Urinary bladder (tissue), 4 donors: ENCODE results near the gene NOC2L. TPM values are rescaled to one million over a fixed set of nuclear protein-coding genes. Genes with fewer than 3 reads are reported as not detected.

Source experiments
- DNase-seq: peaks from one replicate; pipeline ENCODE4 v3.0.0-alpha.2; 2015; ENCODE audit errors: extremely low spot score
- H3K27ac ChIP-seq: one replicate; pipeline ENCODE4 v1.5.1; 2013; ENCODE audit warnings: low read depth, mild to moderate bottlenecking, moderate library complexity
- H3K36me3 ChIP-seq: one replicate; pipeline ENCODE4 v1.6.1; 2013; ENCODE audit warnings: mild to moderate bottlenecking, moderate library complexity; ENCODE audit not compliant: insufficient read depth
- H3K4me1 ChIP-seq: one replicate; pipeline ENCODE4 v1.6.1; 2013; ENCODE audit warnings: mild to moderate bottlenecking, moderate library complexity; ENCODE audit not compliant: insufficient read depth
- H3K4me3 ChIP-seq: one replicate; pipeline ENCODE4 v1.5.1; 2013; ENCODE audit warnings: low read depth, low read length
- WGBS: extraction: QIAGEN DNeasy Blood & Tissue Kit; methylation state at CpG from one replicate; pipeline ENCODE4 v1.1.7; 2013; 5-methylcytosine and 5-hydroxymethylcytosine counted together
- polyA plus RNA-seq: library from polyadenylated mRNA; stranded (reverse); fragments of 200-250 nt; gene quantifications from one replicate; pipeline ENCODE4 v1.2.3, GENCODE V29; 2013
- total RNA-seq: library from RNA; depleted of rRNA; stranded (reverse); fragments of >200 nt; gene quantifications from one replicate; pipeline ENCODE4 v1.2.3, GENCODE V29; 2014
- donor health status: healthy with polysubstance abuse.
- donor health status: healthy.

The NOC2L gene
- total and polyA plus RNA-seq, 2 donors: 27.1 to 59.5 TPM

- 81% methylated on average over 21 of the region's 21 CpGs for WGBS
- no peak for DNase-seq
Measured at GRCh38 chr1:914131-914890, 44.7 kb downstream of the NOC2L start.

DNA sequence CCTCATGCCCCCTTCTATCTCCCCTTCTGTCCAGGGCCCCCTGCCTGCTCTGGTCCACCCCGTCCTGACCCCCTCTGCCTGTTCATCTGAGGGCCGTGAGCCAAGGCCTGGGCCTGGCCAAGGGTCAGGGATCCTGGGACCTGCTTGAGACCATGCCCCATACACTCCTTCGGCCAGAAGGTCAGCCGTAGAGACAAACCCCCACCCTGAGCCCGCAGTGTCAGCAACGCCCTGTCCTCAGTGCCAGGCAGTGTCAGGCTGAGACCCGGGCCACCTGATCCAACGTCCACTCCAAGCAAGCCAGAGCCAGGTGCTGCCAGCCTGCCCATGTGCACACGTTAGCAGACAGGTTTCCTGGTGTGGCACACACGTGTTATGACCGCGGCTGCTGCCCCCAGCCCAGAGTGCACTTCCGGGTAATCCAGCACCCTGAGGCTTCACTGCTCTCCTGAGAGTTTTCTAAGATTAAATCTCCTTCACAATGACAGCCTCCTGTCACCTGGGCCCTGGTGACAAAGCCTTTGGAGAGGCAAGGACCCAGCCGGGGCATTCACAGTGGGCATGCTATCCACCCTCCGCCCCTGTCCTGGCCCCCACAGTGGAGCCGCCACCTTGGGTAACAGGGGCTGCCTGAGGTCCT is 45.4 kb downstream of the NOC2L start:
- Histone ChIP-seq H3K4me3 (no peak overlapping the region), H3K4me1 (peaks cover 2% of the 10 kb centered on the region), H3K36me3 (no peaks in the 10 kb centered on the region), H3K27ac (no peak overlapping the region)
- WGBS: 78% methylated on average over 16 of the region's 16 CpGs
- DNase-seq: no peak

More at GRCh38 chr1:914131-914890, 44.7 kb downstream of the NOC2L start:
- Histone ChIP-seq H3K36me3 (no peaks in the 10 kb centered on the region), H3K27ac (no peak overlapping the region), H3K4me1 (peaks cover 2% of the 10 kb centered on the region), H3K4me3 (no peak overlapping the region)

DNA sequence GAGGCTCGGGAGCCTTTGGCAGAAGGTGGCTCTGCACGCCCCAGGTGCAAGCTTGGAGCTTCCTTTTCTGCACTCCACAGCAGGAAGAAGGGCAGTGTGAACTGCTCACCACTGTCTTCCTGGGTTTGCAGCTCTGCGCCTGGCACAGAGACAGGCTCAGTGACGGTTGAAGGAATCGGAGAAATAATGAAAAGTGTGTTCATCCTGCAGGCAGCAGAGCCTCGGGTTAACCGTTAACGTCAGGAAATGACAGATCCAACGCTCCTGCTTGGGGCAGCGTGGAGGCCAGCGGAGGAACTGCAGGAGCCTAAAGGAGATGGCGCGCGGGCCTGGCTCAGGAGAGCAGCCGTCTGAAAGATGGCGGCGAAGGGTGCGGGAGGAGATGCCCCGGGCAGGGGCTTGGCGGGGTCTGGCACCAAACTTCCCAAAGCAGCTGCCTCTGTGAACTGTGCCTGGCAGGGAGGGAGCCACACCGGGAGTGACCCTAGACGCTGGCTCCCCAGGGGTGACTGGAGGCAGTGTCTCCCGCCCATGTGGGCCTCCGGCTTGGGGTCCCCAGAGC is 46.2 kb downstream of the NOC2L start:
- 68% methylated on average over 24 of the region's 24 CpGs for WGBS
- no peak for DNase-seq
- Histone ChIP-seq H3K36me3 (no peaks in the 10 kb centered on the region), H3K4me1 (peaks cover 2% of the 10 kb centered on the region), H3K27ac (no peak overlapping the region), H3K4me3 (no peak overlapping the region)

- DNase-seq: no peak
- 73% methylated on average over 15 of the region's 15 CpGs for WGBS
- Histone ChIP-seq H3K4me3 (no peak overlapping the region), H3K4me1 (peaks cover 2% of the 10 kb centered on the region), H3K36me3 (no peaks in the 10 kb centered on the region), H3K27ac (no peak overlapping the region)
Measured at GRCh38 chr1:911875-912739, 46.9 kb downstream of the NOC2L start.

GRCh38 chr1:910881-911721 is 48.0 kb downstream of the NOC2L start:
- Histone ChIP-seq H3K27ac (no peak overlapping the region), H3K4me3 (no peak overlapping the region), H3K4me1 (peaks cover 2% of the 10 kb centered on the region), H3K36me3 (no peaks in the 10 kb centered on the region)
- 71% methylated on average over 25 of the region's 25 CpGs for WGBS
- no peak for DNase-seq

DNA sequence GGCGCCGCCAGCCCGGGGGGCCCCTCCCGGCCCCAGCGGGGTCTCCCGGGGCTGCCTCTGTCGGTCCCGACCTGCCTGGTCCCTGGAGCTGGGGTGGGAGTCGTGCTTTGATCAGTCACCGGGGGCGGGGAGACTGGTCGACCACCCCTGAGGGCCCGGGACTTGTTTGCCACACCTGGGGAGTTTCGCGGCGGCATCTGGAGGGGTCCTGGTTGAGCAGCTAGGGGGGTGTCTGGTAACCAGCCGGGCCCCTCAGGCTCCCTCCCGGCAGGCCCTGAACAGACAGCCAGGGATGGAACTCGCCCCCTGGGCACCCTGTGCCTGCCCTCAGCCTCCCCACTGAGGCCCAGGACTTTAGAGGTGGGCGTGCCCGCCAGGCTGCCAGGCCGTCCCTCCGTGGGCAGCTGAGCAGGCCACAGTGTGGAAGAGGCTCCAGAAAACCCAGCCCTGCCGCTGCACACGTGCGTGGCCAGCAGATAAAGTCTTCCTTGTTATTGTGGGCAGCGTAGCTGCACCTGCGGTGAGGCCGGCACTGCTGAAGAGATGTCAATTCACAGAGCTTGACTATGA is 48.7 kb downstream of the NOC2L start:
- Histone ChIP-seq H3K4me1 (peaks cover 2% of the 10 kb centered on the region), H3K36me3 (no peaks in the 10 kb centered on the region), H3K27ac (no peak overlapping the region), H3K4me3 (peak overlapping the region; percentile 14)
- WGBS: 28% methylated on average over 29 of the region's 29 CpGs
- no peak for DNase-seq

DNA sequence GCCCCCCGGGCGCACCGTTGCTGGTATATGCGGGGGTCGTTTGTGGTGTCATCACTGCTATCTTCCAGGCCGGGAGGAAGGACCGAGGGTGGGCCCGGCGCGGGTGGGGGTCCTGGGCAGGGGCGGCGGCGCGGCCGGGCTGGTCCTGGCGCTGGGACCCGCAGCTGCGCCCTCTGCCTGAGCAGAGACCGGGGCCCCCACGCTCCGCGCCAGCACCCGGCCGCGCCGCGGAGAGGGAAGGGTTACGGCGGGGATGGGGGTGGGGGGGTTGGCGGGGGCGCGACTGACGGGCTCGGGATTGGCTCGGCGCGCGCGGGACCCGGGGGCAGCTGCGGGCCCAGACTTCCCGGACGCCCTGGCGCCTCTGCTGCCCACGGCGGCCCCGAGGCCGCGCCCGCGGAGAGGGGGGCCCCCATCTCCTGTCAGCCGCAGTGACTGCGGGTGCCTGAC is 49.2 kb downstream of the NOC2L start:
- no peak for DNase-seq

DNA sequence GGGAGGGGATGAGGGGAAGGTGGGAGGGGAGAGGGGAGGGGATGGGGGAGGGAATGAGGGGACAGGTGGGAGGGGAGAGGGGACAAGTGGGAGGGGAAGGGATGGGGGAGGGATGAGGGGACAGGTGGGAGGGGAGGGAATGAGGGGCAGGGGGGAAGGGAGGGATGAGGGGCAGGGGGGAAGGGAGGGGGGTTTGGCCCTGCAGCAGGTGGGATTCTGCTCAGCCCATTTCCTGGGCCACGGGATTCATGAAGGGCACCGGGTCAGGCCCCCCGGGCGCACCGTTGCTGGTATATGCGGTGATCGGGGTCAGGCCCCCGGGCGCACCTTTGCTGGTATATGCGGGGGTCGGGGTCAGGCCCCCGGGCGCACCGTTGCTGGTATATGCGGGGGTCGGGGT is 50.4 kb downstream of the NOC2L start:
- 90% methylated on average over 16 of the region's 16 CpGs for WGBS
- no peak overlapping the region for H3K27ac ChIP-seq
- DNase-seq: no peak
- no peaks in the 10 kb centered on the region for H3K36me3 ChIP-seq
- peaks cover 2% of the 10 kb centered on the region for H3K4me1 ChIP-seq
- H3K4me3 ChIP-seq: no peak overlapping the region

More for the DNA sequence above, 49.2 kb downstream of the NOC2L start:
- Histone ChIP-seq H3K4me1 (peaks cover 2% of the 10 kb centered on the region), H3K4me3 (peak overlapping the region; percentile 14), H3K36me3 (no peaks in the 10 kb centered on the region), H3K27ac (no peak overlapping the region)
- WGBS: 4% methylated on average over 53 of the region's 53 CpGs

DNA sequence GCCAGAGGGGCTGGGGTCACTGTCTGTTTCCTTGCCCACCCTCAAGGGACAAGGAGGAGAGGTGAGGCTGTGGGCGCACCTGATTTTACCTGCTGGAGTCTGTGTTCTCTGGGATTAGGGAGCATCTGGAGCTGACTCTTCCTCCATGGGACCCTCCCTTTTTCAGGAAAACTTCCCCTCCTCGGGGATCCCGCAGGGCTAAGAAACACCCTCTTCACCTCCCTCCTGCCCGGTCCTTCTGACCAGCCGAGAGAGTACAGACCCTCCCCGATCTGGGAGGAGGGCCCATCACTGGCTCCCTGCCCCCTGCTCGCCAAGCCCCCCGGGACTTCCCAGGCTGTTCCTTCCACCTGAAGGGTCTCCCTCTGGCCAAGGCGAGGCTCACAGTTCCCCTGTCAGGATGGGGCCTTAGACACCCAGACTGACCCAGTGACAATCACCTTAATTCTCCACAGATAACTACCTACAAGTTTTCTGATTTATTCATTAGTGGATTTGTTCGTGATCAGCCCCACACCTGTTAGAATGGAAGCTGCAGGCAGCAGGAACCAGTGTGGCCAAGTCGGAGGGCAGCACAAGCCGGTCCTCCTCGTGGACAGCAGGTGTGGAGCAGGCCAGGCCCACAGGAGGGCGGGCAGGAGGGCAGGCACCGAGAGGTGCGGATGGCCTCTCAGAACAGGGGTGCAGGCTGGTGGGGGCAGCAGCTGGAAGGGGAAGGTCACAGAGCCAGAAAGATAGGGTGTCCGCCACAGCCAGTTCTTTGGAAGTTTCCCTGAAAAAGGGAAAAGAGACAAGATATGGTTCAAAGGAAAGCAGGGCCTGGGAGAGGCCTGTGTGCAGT is 51.2 kb downstream of the NOC2L start:
- DNase-seq: no peak

DNA sequence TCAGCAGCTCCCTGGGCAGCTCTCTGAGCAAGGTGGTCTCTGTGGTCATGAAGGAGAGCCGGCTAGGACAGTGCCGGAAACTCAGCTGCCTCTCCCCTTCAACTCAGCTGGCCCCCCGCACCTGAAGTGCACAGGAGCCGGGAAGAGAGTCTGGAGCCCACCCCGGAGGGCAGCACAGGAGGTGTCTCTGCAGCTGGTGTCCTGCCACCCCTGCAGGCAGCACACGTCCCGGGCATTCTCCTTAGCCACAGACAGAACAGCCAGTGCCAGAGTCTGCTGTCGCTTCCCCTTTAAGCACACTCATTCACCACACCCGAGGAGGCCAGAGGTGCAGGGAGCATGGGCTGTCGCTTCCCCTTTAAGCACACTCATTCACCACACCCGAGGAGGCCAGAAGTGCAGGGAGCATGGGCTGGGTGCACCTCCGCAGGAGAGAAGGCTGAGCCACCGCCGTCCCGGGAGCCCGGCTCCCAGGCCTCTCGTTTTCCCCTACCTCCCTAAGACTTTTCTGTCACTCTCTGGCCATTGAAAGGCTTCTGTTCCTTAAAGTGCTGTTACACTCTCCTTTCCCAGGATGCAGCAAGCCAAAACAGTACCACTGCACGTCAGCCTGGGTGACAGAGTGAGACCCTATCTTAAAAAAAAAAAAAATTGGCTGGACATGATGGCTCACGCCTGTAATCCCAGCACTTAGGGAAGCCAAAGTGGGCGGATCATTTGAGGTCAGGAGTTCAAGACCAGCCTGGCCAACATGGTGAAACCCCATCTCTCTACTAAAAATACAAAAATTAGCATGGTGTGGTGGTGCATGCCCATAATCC is 52.2 kb downstream of the NOC2L start:
- Histone ChIP-seq H3K4me3 (no peak overlapping the region), H3K36me3 (no peaks in the 10 kb centered on the region), H3K27ac (no peak overlapping the region), H3K4me1 (peaks cover 2% of the 10 kb centered on the region)
- DNase-seq: no peak
- WGBS: 45% methylated on average over 20 of the region's 20 CpGs

More for the DNA sequence above, 51.2 kb downstream of the NOC2L start:
- no peaks in the 10 kb centered on the region for H3K36me3 ChIP-seq
- H3K4me3 ChIP-seq: no peak overlapping the region
- 91% methylated on average over 17 of the region's 17 CpGs for WGBS
- no peak overlapping the region for H3K27ac ChIP-seq
- H3K4me1 ChIP-seq: peaks cover 2% of the 10 kb centered on the region
